ENCODE data around the gene PRDM10.

- TF ChIP-seq CTCF (IDR thresholded peaks at IDR 0.05; ENCODE audit: borderline replicate concordance, extremely low read depth, low read length, poor library complexity, severe bottlenecking) (no peak), EZH2 (IDR thresholded peaks at IDR 0.05; ENCODE audit: borderline replicate concordance, low read depth, low read length, severe bottlenecking) (no peak)
These were observed 37.4 kb downstream of the PRDM10 start for GRCh38 chr11:129965248-129965647.
